DMS 273 (cell line): ENCODE measurements around the gene GPRC5A.

Experiments used
- DNase-seq: peaks from one replicate; lab custom pipeline; 2025; ENCODE audit not compliant: unreplicated experiment; lab: John Stamatoyannopoulos, UW

The GPRC5A gene

DNA sequence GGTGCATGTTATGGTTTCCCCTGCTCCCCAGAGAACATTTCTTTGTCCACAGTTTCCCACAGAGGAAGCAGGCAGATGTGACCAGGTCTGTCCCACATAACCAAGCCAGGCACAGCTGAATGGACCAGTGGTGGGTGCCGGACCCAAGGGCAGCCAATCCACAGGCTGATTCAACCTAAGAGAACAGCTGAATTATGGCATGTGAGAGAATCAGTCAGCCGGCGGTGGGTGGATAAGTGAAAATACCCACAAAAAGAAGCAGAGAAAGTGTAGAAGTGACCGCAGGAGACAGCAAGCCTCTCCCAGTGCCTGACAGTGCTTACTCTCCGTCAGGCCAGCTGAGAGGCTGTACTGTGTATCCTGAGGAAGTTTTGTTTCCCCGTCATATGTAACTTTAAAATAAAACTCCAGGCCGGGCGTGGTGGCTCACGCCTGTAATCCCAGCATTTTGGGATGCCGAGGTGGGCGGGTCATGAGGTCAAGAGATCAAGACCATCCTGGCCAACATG, 45.7 kb downstream of the GPRC5A start:
- DNase-seq = no peak

- no peak for DNase-seq
Measured at GRCh38 chr12:12938541-12938940, 47.2 kb downstream of the GPRC5A start.

- no peak for DNase-seq
Measured at GRCh38 chr12:12939888-12940287, 48.5 kb downstream of the GPRC5A start.

DNA sequence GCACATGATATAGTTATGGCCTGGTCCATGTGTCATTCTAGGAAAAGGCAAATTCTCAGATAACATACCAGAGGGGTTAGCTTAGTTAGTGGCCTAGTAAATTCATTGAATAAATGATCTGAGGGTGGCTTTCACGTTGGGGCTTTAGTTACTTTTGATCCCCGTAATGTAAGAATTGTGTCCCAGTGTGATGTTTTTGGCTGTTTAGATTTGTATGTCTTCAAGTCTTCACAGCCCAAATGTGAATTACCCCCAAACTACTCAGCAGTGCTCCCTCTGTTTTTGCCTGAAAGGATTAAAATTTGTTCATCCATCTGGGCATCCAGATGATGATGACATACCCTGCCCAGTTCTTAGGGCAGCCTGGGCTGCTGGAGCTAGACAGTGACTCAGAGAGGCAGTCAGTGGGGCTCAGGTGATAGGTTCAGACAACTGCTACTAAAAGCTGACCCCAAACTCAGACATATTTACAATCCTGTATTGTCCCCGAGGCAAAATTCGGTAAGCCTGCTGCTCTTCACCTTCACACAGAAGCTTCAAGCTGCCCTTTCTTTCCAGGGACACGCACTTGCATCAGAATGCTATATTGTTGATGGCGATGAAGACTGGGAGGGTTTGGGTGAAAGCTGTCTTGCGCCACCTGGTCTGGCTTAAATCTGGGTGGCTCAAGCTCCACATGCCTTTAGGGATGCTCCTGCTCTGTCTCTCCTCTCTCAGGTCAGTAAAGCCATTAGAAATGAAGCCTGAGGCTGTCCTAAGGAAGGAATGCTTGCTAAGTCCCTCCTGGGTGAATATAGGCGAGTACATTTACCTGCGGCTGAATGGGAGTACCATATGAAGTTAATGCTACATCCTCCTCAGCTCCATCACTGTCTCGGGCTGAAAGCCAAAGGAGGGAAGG, 50.3 kb downstream of the GPRC5A start:
- no peak for DNase-seq

GRCh38 chr12:12943586-12944260, 52.4 kb downstream of the GPRC5A start:
- DNase-seq = no peak

GRCh38 chr12:12945591-12945990, 54.2 kb downstream of the GPRC5A start:
- DNase-seq = no peak

DNA sequence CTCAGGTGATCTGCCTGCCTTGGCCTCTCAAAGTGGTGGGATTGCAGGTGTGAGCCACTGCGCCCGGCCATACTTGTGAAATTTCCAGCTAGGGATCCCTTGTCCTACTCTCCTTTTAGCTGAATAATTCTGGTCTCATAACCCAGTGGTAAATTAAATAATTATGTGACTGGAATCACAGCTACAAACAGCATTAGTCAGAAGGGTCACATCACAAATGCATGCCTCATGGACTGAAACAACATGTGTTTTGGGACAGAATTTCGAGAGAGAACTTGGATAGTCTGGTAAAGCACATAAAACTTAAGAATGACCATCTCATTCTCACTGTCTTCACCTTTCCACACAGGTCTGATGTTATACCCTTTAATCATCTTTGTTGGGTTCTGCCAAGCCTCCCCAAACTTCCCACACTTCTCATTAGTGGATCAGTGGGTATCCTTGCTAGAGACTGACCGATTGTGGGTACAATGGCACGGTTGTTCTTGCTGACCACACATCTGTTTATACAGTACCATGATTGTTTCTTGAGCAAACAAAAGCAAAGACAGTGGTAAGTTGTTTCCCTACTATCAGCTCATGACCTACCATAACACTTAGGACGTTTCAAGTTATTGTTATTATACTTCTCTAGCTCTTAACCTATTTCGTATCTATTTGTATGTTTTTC, 55.5 kb downstream of the GPRC5A start:
- DNase-seq = no peak

DNA sequence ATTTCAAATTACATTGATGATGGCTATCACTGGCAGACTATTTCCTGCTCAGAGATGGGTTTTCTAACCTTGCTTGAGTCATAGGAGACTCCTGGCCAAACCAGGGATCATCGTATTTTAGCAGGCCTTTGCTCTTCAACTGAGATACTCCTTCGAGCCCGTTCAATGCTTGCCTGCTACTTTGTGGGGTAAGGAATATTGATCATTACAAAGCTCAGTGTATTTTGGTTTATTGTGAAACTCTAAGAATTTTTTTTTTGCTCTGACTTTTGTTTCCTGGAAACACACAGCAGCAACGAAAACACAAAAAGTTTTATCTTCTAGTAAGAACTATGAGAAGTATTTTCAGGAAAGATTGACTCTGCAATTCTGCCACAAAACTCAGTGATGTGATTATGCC, 56.5 kb downstream of the GPRC5A start:
- no peak for DNase-seq

DNA sequence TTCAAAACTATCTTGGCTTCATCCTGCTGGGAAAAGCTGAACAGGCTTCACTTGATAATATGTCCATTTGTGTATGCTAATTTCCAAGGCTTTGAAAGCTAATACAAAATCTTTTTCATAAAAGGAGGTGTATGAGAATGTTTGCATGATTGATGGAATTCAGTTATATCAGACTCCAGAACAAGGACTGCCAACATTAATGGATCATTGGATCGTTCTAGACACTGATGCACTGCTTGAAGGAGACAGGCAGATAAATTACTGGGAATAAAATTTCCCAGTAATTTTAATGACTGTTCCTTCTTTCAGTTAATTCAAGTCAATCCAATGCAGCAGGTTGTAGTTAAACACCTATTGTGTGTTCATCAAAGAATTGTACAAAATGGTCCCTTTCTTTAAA, 60.1 kb downstream of the GPRC5A start:
- no peak for DNase-seq

DNA sequence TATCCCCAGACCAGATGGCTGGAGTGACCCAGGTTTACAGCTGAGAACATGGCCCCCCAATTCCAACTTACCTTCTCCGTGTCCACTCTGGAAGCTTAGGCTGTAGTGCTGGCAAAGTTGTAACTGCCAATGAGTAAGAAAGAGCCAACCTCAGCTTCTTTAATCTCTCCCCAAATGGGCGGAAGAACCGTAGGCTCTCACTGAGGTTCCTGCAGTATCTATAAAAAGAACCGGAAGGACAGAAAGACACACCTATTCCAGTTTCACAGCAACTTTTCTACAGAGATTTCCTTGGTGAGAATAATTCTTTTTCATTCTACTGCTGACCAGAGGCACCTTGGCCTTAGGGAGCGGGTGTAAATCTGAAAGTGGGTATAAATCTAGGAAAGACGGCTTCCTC, 60.7 kb downstream of the GPRC5A start, which contains the start of gene GPRC5D:
GPRC5D (minus strand) TSS at position 135 of the 400 bp plus-strand sequence. CDS start 1,786 bp downstream, outside the sequence.
- DNase-seq = no peak

GRCh38 chr12:12954356-12954755, 63.0 kb downstream of the GPRC5A start:
- no peak for DNase-seq

DNA sequence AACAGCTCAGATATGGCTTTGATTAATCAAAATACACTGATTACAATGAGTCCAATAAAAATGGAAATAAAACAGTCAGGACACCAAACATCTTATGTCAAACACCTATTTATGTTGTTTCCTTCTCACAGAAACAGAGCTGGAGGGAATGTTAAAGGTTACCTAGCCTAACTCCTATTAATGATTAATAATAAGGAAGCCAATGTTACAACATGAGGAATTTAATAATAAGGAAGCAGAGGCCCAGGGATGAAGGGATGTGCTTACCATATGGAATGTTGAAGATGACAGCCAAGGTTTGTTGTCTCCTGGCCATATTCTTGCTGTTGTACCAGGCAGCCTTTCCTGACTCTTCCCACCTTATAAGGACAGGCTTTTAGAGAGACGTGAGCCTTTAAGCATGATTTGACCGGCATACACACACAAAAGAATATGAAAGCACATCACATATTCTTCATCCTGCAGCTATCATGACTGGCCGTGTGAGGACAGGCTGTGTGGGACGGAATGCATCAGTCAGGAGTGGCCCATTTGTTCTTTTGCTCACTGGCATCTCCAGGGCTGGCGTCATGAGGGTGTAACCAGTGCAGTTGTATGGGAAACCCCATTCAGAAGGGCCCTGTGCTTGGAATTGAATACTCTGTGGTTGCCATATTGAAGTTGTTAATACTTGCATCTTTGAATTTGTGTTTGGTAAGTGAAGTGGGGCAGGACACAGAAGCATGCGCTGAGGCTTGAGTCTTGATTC, 63.7 kb downstream of the GPRC5A start:
- no peak for DNase-seq

- DNase-seq = no peak
Measured at GRCh38 chr12:12958886-12959285, 67.5 kb downstream of the GPRC5A start.

- DNase-seq = no peak
Measured at GRCh38 chr12:12960639-12961209, 69.4 kb downstream of the GPRC5A start.

GRCh38 chr12:12964255-12964654, 72.9 kb downstream of the GPRC5A start:
- no peak for DNase-seq

- DNase-seq = no peak
Measured at GRCh38 chr12:12965836-12966235, 74.5 kb downstream of the GPRC5A start.
